KOPT-K1 (cell line): ENCODE results near the gene UNC119.

Experiments used
- H3K27ac ChIP-seq: fragments of 200-600 bp; sonication (generic); 2 replicates; pipeline ENCODE4 v1.5.1; 2016; ENCODE audit warnings: antibody characterized with exemption, mild to moderate bottlenecking, low read depth, low read length; ENCODE audit not compliant: poor library complexity, severe bottlenecking
- H3K36me3 ChIP-seq: fragments of 200-600 bp; sonication (generic); 2 replicates; pipeline ENCODE4 v1.5.1; 2017; ENCODE audit warnings: antibody characterized with exemption, mild to moderate bottlenecking, low read length, moderate library complexity; ENCODE audit not compliant: insufficient read depth
- H3K9me3 ChIP-seq: fragments of 200-600 bp; sonication (generic); 2 replicates; pipeline ENCODE4 v1.5.1; 2017; ENCODE audit warnings: antibody characterized with exemption, low read length, mild to moderate bottlenecking; ENCODE audit not compliant: insufficient read depth, poor library complexity, severe bottlenecking

The UNC119 gene

GRCh38 chr17:28507567-28508203, 44.7 kb downstream of the UNC119 start:
- no peaks in the 10 kb centered on the region for H3K36me3 ChIP-seq
- H3K27ac ChIP-seq: no peak overlapping the region

GRCh38 chr17:28506763-28507487, 45.5 kb downstream of the UNC119 start:
- no peaks in the 10 kb centered on the region for H3K9me3 ChIP-seq
- no peak overlapping the region for H3K27ac ChIP-seq
- no peaks in the 10 kb centered on the region for H3K36me3 ChIP-seq

More at GRCh38 chr17:28507567-28508203, 44.7 kb downstream of the UNC119 start:
- no peaks in the 10 kb centered on the region for H3K9me3 ChIP-seq

GRCh38 chr17:28505986-28506665, 46.3 kb downstream of the UNC119 start, which contains the start of gene FOXN1:
Gene FOXN1, plus strand, starts transcription at chr17:28506348. Its CDS starts 17,622 bp downstream, at chr17:28523970.
- Histone ChIP-seq H3K9me3 (no peaks in the 10 kb centered on the region), H3K36me3 (no peaks in the 10 kb centered on the region), H3K27ac (no peak within 1 kb of the TSS)

GRCh38 chr17:28503420-28503819, 49.0 kb downstream of the UNC119 start:
- Histone ChIP-seq H3K27ac (no peak overlapping the region), H3K9me3 (no peaks in the 10 kb centered on the region), H3K36me3 (no peaks in the 10 kb centered on the region)

- Histone ChIP-seq H3K9me3 (no peaks in the 10 kb centered on the region), H3K27ac (no peak overlapping the region), H3K36me3 (no peaks in the 10 kb centered on the region)
Measured at GRCh38 chr17:28501421-28502284, 50.8 kb downstream of the UNC119 start.

- no peak overlapping the region for H3K27ac ChIP-seq
- no peaks in the 10 kb centered on the region for H3K9me3 ChIP-seq
- no peaks in the 10 kb centered on the region for H3K36me3 ChIP-seq
Measured at GRCh38 chr17:28500712-28501379, 51.6 kb downstream of the UNC119 start.

GRCh38 chr17:28499684-28500357, 52.6 kb downstream of the UNC119 start:
- H3K9me3 ChIP-seq: no peaks in the 10 kb centered on the region
- no peak overlapping the region for H3K27ac ChIP-seq
- no peaks in the 10 kb centered on the region for H3K36me3 ChIP-seq

- Histone ChIP-seq H3K27ac (no peak overlapping the region), H3K9me3 (no peaks in the 10 kb centered on the region), H3K36me3 (no peaks in the 10 kb centered on the region)
Measured at GRCh38 chr17:28499364-28499664, 53.1 kb downstream of the UNC119 start.

GRCh38 chr17:28498652-28499363, 53.6 kb downstream of the UNC119 start:
- Histone ChIP-seq H3K36me3 (no peaks in the 10 kb centered on the region), H3K9me3 (no peaks in the 10 kb centered on the region), H3K27ac (no peak overlapping the region)

- Histone ChIP-seq H3K36me3 (no peaks in the 10 kb centered on the region), H3K27ac (no peak overlapping the region), H3K9me3 (no peaks in the 10 kb centered on the region)
Measured at GRCh38 chr17:28497931-28498330, 54.5 kb downstream of the UNC119 start.
